Keratinocyte (primary cell): ENCODE results near the gene GABRQ.

Experiments
- EZH2 ChIP-seq: IDR thresholded peaks from one replicate; pipeline ENCODE4 v1.6.1; 2012; ENCODE audit warnings: inconsistent platforms, mild to moderate bottlenecking, low read length, moderate library complexity
- TF ChIP-seq, protein P1 (sequence below), 3 experiments: IDR thresholded peaks in 1 of 3; conservative IDR thresholded peaks in 1 of 3; optimal IDR thresholded peaks in 1 of 3; 2 replicates in 2 of 3; 3 replicates in 1 of 3; pipeline versions ENCODE3 to v1.5.1; 2011; ENCODE audit warnings: low read length in 3 of 3, mild to moderate bottlenecking in 3 of 3, moderate library complexity in 2 of 3, control low read depth in 1 of 3, inconsistent platforms in 1 of 3; ENCODE audit not compliant: insufficient read depth in 2 of 3; ENCODE audit errors: extremely low read depth in 1 of 3

DNA sequence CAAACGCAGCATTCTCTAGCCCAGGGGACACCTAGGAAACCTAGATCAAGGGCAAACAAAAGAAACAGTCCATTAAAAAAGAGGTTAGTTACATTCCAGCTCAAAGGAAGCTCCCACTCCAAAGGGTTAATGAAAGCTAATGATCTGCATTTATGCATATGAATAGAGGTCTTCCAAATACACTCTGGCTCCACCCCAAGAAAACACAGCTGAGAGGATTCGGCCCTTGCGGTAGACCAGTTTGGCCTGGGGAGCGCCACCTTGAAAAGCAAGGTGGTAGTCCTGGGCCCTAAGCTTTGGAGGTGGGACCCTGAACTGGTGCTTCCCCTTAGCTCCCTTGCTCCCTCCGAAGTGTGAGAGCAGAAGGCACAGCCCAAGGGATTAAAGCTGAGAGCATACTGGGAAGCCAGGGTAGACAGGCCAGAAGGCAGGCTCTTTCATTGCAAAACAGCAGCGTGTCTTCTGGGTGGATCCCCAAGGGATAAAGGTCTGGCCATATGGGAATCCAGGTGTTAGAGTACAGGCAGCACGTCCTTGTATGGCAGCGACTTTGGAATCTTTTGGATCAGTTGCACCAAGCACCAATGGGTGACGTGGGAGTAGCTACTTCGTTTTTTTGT lies 3.7 kb downstream of the GABRQ start:
- TF ChIP-seq EZH2, result no peak
- TF ChIP-seq, protein P1, sequence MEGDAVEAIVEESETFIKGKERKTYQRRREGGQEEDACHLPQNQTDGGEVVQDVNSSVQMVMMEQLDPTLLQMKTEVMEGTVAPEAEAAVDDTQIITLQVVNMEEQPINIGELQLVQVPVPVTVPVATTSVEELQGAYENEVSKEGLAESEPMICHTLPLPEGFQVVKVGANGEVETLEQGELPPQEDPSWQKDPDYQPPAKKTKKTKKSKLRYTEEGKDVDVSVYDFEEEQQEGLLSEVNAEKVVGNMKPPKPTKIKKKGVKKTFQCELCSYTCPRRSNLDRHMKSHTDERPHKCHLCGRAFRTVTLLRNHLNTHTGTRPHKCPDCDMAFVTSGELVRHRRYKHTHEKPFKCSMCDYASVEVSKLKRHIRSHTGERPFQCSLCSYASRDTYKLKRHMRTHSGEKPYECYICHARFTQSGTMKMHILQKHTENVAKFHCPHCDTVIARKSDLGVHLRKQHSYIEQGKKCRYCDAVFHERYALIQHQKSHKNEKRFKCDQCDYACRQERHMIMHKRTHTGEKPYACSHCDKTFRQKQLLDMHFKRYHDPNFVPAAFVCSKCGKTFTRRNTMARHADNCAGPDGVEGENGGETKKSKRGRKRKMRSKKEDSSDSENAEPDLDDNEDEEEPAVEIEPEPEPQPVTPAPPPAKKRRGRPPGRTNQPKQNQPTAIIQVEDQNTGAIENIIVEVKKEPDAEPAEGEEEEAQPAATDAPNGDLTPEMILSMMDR (optimal IDR thresholded peaks at IDR 0.05 in 1 of 3, IDR thresholded peaks at IDR 0.05 in 1 of 3, conservative IDR thresholded peaks at IDR 0.05 in 1 of 3; ENCODE audit: extremely low read depth in 1 of 3, insufficient read depth in 2 of 3, low read length in 3 of 3), result no peak
